H1 (cell line): ENCODE data around the gene KCNA1. TPM values are rescaled to one million over a fixed set of nuclear protein-coding genes. Genes with fewer than 3 reads are reported as not detected.

Experiments used
- CTCF ChIA-PET: fragments of 300-600 bp; sonication (Branson Sonifier 250); formaldehyde crosslinking; loops from one replicate; lab custom pipeline; 2021; ENCODE audit not compliant: partially characterized antibody; lab: Charles Lee
- POLR2A ChIA-PET: fragments of 300-600 bp; sonication (Branson Sonifier 250); formaldehyde crosslinking; loops from one replicate; lab custom pipeline; 2021; ENCODE audit warnings: inconsistent platforms; ENCODE audit not compliant: partially characterized antibody; lab: Charles Lee
- DNase-seq, 2 experiments: peaks; one replicate each; pipeline versions ENCODE4 v3.0.0 to v3.0.0-alpha.2; 2010 to 2022; ENCODE audit warnings: low spot score in 2 of 2, low read depth in 1 of 2, mixed read lengths in 1 of 2
- FAIRE-seq: peaks from 2 replicates; lab custom pipeline; 2011; peaks lifted over from hg19 to GRCh38; lab: Jason Lieb, UNC
- H2AFZ ChIP-seq: 2 replicates; pipeline ENCODE4 v1.8.1; 2012; ENCODE audit warnings: low read length, inconsistent platforms
- H2AK5ac ChIP-seq: 2 replicates; pipeline ENCODE4 v1.6.1; 2013; ENCODE audit warnings: low read depth, low read length
- H2BK120ac ChIP-seq: replicated peaks from 2 replicates; pipeline ENCODE3; 2013; ENCODE audit warnings: low read depth, low read length, inconsistent platforms
- H2BK12ac ChIP-seq: 2 replicates; pipeline ENCODE4 v1.6.1; 2013; ENCODE audit warnings: low read depth, low read length
- H2BK15ac ChIP-seq: 2 replicates; pipeline ENCODE4 v1.6.1; 2013; ENCODE audit warnings: low read length
- H2BK20ac ChIP-seq: 2 replicates; pipeline ENCODE4 v1.6.1; 2013; ENCODE audit warnings: low read length
- H2BK5ac ChIP-seq: 2 replicates; pipeline ENCODE4 v1.6.1; 2013; ENCODE audit warnings: low read depth, low read length
- H3K14ac ChIP-seq: 2 replicates; pipeline ENCODE4 v1.6.1; 2013; ENCODE audit warnings: inconsistent platforms; ENCODE audit not compliant: insufficient read length
- H3K18ac ChIP-seq: 2 replicates; pipeline ENCODE4 v1.6.1; 2013; ENCODE audit warnings: low read length; ENCODE audit errors: extremely low read depth
- H3K23ac ChIP-seq: 2 replicates; pipeline ENCODE4 v1.6.1; 2013; ENCODE audit warnings: inconsistent platforms; ENCODE audit not compliant: insufficient read length
- H3K23me2 ChIP-seq: 2 replicates; pipeline ENCODE4 v1.6.1; 2013; ENCODE audit warnings: low read depth, low read length
- H3K27ac ChIP-seq: 2 replicates; pipeline ENCODE4 v1.6.1; 2011; ENCODE audit warnings: low read depth, low read length, inconsistent platforms
- H3K27me3 ChIP-seq, 4 experiments: replicated peaks in 1 of 4; 1 replicate in 1 of 4; 2 replicates in 3 of 4; pipeline versions ENCODE4 v1.6.1 to v1.8.1; 2011 to 2013; ENCODE audit warnings: low read length in 3 of 4, mild to moderate bottlenecking in 3 of 4, inconsistent platforms in 2 of 4, mixed read lengths in 2 of 4, moderate library complexity in 1 of 4; ENCODE audit not compliant: control insufficient read depth in 3 of 4, insufficient read depth in 3 of 4; ENCODE audit errors: extremely low read depth in 1 of 4
- H3K36me3 ChIP-seq, 4 experiments: 2 replicates each; pipeline versions ENCODE4 v1.6.1 to v1.8.1; 2011 to 2013; ENCODE audit warnings: mild to moderate bottlenecking in 4 of 4, low read length in 3 of 4, moderate library complexity in 2 of 4, control low read depth in 1 of 4, inconsistent platforms in 1 of 4; ENCODE audit not compliant: insufficient read depth in 4 of 4, control insufficient read depth in 2 of 4
- H3K4ac ChIP-seq: replicated peaks from 2 replicates; pipeline ENCODE3; 2013; ENCODE audit warnings: low read length, low read depth, mixed read lengths, inconsistent platforms; ENCODE audit not compliant: insufficient read length
- H3K4me1 ChIP-seq, 4 experiments: replicated peaks in 1 of 4; 1 replicate in 1 of 4; 2 replicates in 3 of 4; pipeline versions ENCODE4 v1.6.1 to v1.8.1; 2011 to 2013; ENCODE audit warnings: low read length in 3 of 4, inconsistent platforms in 2 of 4, mixed read lengths in 1 of 4; ENCODE audit not compliant: insufficient read depth in 4 of 4, control insufficient read depth in 3 of 4
- H3K4me2 ChIP-seq, 2 experiments: 2 replicates each; pipeline versions ENCODE4 v1.6.1 to v1.8.1; 2011 to 2013; ENCODE audit warnings: low read depth in 2 of 2, low read length in 2 of 2, control low read depth in 1 of 2, inconsistent platforms in 1 of 2, mild to moderate bottlenecking in 1 of 2; ENCODE audit not compliant: insufficient read depth in 1 of 2
- H3K4me3 ChIP-seq, 4 experiments: fragments of 200-600, 300-600 bp in 1 of 4; sonication (generic), shearing (Covaris generic), sonication (Bioruptor Twin) in 1 of 4; 2 replicates each; pipeline versions ENCODE4 v1.5.1 to v1.8.1; 2011 to 2016; ENCODE audit warnings: low read length in 4 of 4, low read depth in 3 of 4, control low read depth in 2 of 4, inconsistent platforms in 2 of 4, mild to moderate bottlenecking in 2 of 4, mixed read lengths in 1 of 4, moderate library complexity in 1 of 4; ENCODE audit not compliant: insufficient read depth in 2 of 4; ENCODE audit errors: extremely low read depth in 1 of 4
- H3K56ac ChIP-seq: replicated peaks from 2 replicates; pipeline ENCODE3; 2013; ENCODE audit warnings: low read depth, mild to moderate bottlenecking, mixed read lengths, low read length, inconsistent platforms; ENCODE audit not compliant: insufficient read length
- H3K79me1 ChIP-seq: 2 replicates; pipeline ENCODE4 v1.6.1; 2013; ENCODE audit warnings: low read depth, low read length, control low read depth
- H3K79me2 ChIP-seq, 2 experiments: 2 replicates each; pipeline versions ENCODE4 v1.6.1 to v1.8.1; 2012 to 2013; ENCODE audit warnings: low read length in 2 of 2, mild to moderate bottlenecking in 2 of 2, inconsistent platforms in 1 of 2; ENCODE audit not compliant: insufficient read depth in 2 of 2, control insufficient read depth in 1 of 2
- H3K9ac ChIP-seq, 4 experiments: replicated peaks in 1 of 4; 1 replicate in 1 of 4; 2 replicates in 3 of 4; pipeline versions ENCODE4 v1.6.1 to v1.8.1; 2011 to 2013; ENCODE audit warnings: low read depth in 3 of 4, low read length in 3 of 4, control low read depth in 2 of 4, mild to moderate bottlenecking in 2 of 4, moderate library complexity in 2 of 4, inconsistent platforms in 1 of 4; ENCODE audit errors: extremely low read depth in 1 of 4
- H3K9me3 ChIP-seq, 2 experiments: 2 replicates each; pipeline versions ENCODE4 v1.6.1 to v1.8.1; 2012 to 2013; ENCODE audit warnings: mild to moderate bottlenecking in 2 of 2, moderate library complexity in 2 of 2, control low read depth in 1 of 2, inconsistent platforms in 1 of 2, low read depth in 1 of 2, low read length in 1 of 2, mixed read lengths in 1 of 2; ENCODE audit not compliant: insufficient read depth in 2 of 2
- H4K20me1 ChIP-seq, 2 experiments: replicated peaks in 1 of 2; 2 replicates each; pipeline versions ENCODE3 to v1.8.1; 2011 to 2013; ENCODE audit warnings: inconsistent platforms in 2 of 2, low read length in 2 of 2, mild to moderate bottlenecking in 1 of 2; ENCODE audit not compliant: insufficient read depth in 2 of 2, control insufficient read depth in 1 of 2
- H4K5ac ChIP-seq: 2 replicates; pipeline ENCODE4 v1.6.1; 2013; ENCODE audit warnings: low read length, low read depth, mixed read lengths, inconsistent platforms; ENCODE audit not compliant: insufficient read length
- H4K8ac ChIP-seq: 2 replicates; pipeline ENCODE4 v1.8.0; 2013; ENCODE audit warnings: mild to moderate bottlenecking, moderate library complexity, low read length, inconsistent platforms; ENCODE audit not compliant: insufficient read depth; ENCODE audit errors: extremely low read depth
- H4K91ac ChIP-seq: replicated peaks from 2 replicates; pipeline ENCODE3; 2013; ENCODE audit warnings: low read length, mixed read lengths, inconsistent platforms; ENCODE audit not compliant: insufficient read length
- RAD21 ChIP-seq, 2 experiments: IDR thresholded peaks in 1 of 2; conservative IDR thresholded peaks in 1 of 2; 2 replicates each; pipeline ENCODE4 v1.6.1; 2011; ENCODE audit warnings: low read depth in 2 of 2, low read length in 2 of 2, improper control_type of control experiment in 1 of 2, inconsistent platforms in 1 of 2, mild to moderate bottlenecking in 1 of 2, moderate library complexity in 1 of 2
- SRF ChIP-seq: IDR thresholded peaks from 2 replicates; pipeline ENCODE4 v1.6.1; 2011; ENCODE audit warnings: mild to moderate bottlenecking, low read depth, low read length, moderate library complexity
- SUZ12 ChIP-seq: fragments of 200-600 bp; sonication (generic); IDR thresholded peaks from 2 replicates; pipeline ENCODE4 v1.6.1; 2012; ENCODE audit warnings: mild to moderate bottlenecking, inconsistent platforms, low read length, moderate library complexity, mixed read lengths
- WGBS, 2 experiments: shearing (Covaris generic) in 1 of 2; methylation state at CpG; one replicate each; pipeline versions ENCODE4 v1.1.6 to v1.1.7; 2013 to 2015; ENCODE audit warnings: low lambda C conversion rate in 2 of 2, mixed read lengths in 2 of 2, inconsistent platforms in 1 of 2, low coverage in 1 of 2, missing lambda C conversion rate in 1 of 2; ENCODE audit not compliant: insufficient replicate concordance in 2 of 2, insufficient coverage in 1 of 2, insufficient read length in 1 of 2; ENCODE audit errors: extremely low coverage in 1 of 2, missing lambda C conversion rate in 1 of 2; 5-methylcytosine and 5-hydroxymethylcytosine counted together
- polyA plus RNA-seq, 7 experiments: library from polyadenylated mRNA; depleted of rRNA in 3 of 7; stranded (reverse) in 5 of 7; unstranded in 2 of 7; fragments of >200 nt in 5 of 7; fragments of 200-250 nt in 2 of 7; gene quantifications; 1 replicate in 5 of 7; 2 replicates in 1 of 7; 4 replicates in 1 of 7; pipeline versions ENCODE4 v1.2.1 to v1.2.3, GENCODE V29; 2011 to 2013; ENCODE audit warnings: missing spikeins in 2 of 7, mixed read lengths in 2 of 7
- total RNA-seq: library from RNA; stranded (reverse); fragmentation: NEBNext Ultra II Directional; extraction: Animal tissue kit (Norgen Biotek cat#: 25700); gene quantifications from 2 replicates; pipeline ENCODE4 v1.2.1, GENCODE V29; 2021
- TF ChIP-seq, protein P1 (sequence below), 3 experiments: IDR thresholded peaks; 1 replicate in 2 of 3; 2 replicates in 1 of 3; pipeline versions ENCODE4 v1.5.1 to v1.6.1; 2011; ENCODE audit warnings: low read length in 3 of 3, mild to moderate bottlenecking in 3 of 3, inconsistent platforms in 2 of 3, low read depth in 1 of 3, moderate library complexity in 1 of 3; ENCODE audit not compliant: insufficient read depth in 1 of 3; ENCODE audit errors: control extremely low read depth in 1 of 3

The KCNA1 gene
- total and polyA plus RNA-seq, 2 of the 8 experiments (the other 6 are each of a cell fraction or from before 2014, with no cell fraction given), result 0.23 to 0.30 TPM

DNA sequence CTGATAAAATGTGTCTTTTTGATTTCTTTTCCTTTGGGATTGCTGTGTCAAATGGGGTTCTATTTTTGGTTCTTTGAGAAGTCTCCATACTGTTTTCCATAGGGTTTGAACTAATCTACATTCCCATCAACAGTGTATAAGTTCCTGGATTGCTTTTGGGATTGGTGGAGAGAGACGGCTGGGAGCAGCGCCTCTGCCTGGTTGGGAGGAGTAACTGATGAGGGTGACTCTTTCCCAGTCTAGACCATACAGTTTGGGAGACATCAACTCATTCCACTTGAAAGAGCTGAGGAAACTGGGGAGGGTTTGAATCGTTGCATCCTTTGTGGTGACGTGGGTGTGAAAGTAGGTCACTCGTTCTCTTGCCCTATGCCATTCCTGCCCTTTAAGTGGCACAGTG, 42.3 kb upstream of the KCNA1 start:
- no peak overlapping the region for H2BK5ac ChIP-seq
- H3K4me2 ChIP-seq, result no peak overlapping the region
- no peak overlapping the region for H2BK120ac ChIP-seq
- H2AFZ ChIP-seq, result no peak overlapping the region
- no peak overlapping the region for H2BK20ac ChIP-seq
- no peak overlapping the region for H4K5ac ChIP-seq
- H3K23ac ChIP-seq, result no peak overlapping the region
- CTCF ChIA-PET, result interaction anchor here (0.8 to 16.6 kb wide), 7 partner anchors 9 to 203 kb away, joined by 3 to 162 read pairs (median 4); partner anchors contain the start of gene KCNA1
- H4K91ac ChIP-seq, result no peak overlapping the region
- H3K4ac ChIP-seq, result no peak overlapping the region
- H3K4me3 ChIP-seq, result no peak overlapping the region
- H3K79me2 ChIP-seq, result no peaks in the 10 kb centered on the region
- H2BK12ac ChIP-seq, result no peak overlapping the region
- FAIRE-seq, result no peak
- POLR2A ChIA-PET, result no interaction called here
- TF ChIP-seq SRF (no peak), SUZ12 (peak; percentile 2; the same call in 1 of the 2 replicates), RAD21 (IDR thresholded peaks at IDR 0.05 in 1 of 2, conservative IDR thresholded peaks at IDR 0.05 in 1 of 2; ENCODE audit: low read depth in 2 of 2, low read length in 2 of 2) (peak in 1 of 2 experiments; percentile 3; a peak in 1 of 4 replicates)
- TF ChIP-seq, protein P1, sequence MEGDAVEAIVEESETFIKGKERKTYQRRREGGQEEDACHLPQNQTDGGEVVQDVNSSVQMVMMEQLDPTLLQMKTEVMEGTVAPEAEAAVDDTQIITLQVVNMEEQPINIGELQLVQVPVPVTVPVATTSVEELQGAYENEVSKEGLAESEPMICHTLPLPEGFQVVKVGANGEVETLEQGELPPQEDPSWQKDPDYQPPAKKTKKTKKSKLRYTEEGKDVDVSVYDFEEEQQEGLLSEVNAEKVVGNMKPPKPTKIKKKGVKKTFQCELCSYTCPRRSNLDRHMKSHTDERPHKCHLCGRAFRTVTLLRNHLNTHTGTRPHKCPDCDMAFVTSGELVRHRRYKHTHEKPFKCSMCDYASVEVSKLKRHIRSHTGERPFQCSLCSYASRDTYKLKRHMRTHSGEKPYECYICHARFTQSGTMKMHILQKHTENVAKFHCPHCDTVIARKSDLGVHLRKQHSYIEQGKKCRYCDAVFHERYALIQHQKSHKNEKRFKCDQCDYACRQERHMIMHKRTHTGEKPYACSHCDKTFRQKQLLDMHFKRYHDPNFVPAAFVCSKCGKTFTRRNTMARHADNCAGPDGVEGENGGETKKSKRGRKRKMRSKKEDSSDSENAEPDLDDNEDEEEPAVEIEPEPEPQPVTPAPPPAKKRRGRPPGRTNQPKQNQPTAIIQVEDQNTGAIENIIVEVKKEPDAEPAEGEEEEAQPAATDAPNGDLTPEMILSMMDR (IDR thresholded peaks at IDR 0.05; ENCODE audit: control extremely low read depth in 1 of 3, insufficient read depth in 1 of 3, low read depth in 1 of 3, low read length in 3 of 3), result peak; percentile 26 to 42 (median 41); a peak in 3 of 4 replicates
- no peaks in the 10 kb centered on the region for H4K20me1 ChIP-seq
- H3K18ac ChIP-seq, result no peak overlapping the region
- no peak for DNase-seq
- H2BK15ac ChIP-seq, result no peak overlapping the region
- H3K4me1 ChIP-seq, result no peaks in the 10 kb centered on the region
- no peaks in the 10 kb centered on the region for H3K27me3 ChIP-seq
- no peak overlapping the region for H3K56ac ChIP-seq
- no peaks in the 10 kb centered on the region for H3K23me2 ChIP-seq
- H3K36me3 ChIP-seq, result no peaks in the 10 kb centered on the region
- H3K9ac ChIP-seq, result no peak overlapping the region
- no peak overlapping the region for H4K8ac ChIP-seq
- no peaks in the 10 kb centered on the region for H3K79me1 ChIP-seq
- H3K14ac ChIP-seq, result no peak overlapping the region
- no peak overlapping the region for H2AK5ac ChIP-seq
- WGBS, 2 experiments, result 92% methylated on average over 5 of the region's 5 CpGs; no CpG with 5 or more reads in 1 of the 2 experiments
- no peaks in the 10 kb centered on the region for H3K9me3 ChIP-seq
- H3K27ac ChIP-seq, result no peak overlapping the region
